Midbrain (tissue), 1 donor: Measurements from ENCODE around the gene MDP1.
"Not testable (repeated sequence)": the region's sequence is repeated elsewhere in the genome, so short reads cannot be mapped to it uniquely, and the experiment has no call there.

Experiments used
- DNase-seq: peaks from one replicate; lab custom pipeline; 2025; lab: John Stamatoyannopoulos, UW

MDP1 gene

DNA sequence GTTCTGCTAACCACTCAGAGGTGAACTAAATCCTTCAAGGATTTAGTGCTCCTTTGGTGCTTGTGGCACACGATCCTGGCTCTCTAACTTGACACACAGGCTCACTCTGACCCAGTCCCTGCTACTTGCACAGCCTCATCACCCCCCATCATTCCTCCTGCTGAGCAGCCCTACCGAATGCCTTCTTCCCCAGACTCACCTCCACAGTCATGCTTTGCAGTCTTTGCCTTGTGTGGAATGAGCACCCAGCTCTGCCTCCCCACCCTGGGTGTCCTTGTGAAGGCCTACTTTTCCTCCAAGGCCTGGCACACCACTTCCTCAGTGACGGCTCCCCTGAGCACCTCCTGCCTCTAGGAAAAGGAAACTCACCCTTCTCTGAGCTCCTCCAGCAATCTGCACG, 34.5 kb upstream of the MDP1 start:
- no peak for DNase-seq

DNA sequence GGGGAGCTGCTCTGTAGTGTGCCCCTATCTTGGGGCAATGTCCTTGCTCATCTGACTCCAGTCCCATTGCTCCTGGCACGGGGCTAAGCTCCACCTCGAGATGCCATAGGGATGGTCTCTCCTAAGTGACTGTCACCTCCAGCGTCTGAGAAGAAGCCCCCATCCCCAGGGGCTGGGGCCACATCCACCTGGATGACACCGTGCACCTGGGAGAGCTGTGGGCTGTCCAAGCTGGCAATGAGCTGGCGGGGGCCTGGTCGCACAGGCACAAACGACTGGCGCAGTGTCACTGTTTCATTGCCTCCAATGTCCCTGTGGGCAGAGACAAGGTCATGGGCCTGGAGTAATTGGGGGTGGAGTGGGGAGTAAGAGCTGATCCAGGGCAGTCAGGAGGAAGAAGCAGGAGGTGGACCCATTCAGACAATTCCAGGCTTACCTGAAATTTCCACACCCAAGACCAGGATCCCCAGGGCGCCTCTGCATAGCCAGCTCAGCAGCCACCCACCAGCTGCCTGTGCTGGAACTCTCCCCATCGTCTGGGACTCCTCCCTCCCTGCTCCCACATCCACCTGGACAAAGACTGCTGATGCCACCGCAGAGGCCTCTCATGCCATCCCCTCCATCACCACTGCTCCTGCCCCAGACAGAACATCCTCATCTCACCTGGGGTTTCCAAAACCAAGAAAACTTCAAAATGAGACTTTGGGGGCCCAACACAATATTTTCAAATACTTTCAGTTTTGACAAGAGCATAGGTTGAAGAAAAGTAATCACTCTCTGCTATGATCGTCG, 33.6 kb upstream of the MDP1 start:
- DNase-seq, result no peak

DNA sequence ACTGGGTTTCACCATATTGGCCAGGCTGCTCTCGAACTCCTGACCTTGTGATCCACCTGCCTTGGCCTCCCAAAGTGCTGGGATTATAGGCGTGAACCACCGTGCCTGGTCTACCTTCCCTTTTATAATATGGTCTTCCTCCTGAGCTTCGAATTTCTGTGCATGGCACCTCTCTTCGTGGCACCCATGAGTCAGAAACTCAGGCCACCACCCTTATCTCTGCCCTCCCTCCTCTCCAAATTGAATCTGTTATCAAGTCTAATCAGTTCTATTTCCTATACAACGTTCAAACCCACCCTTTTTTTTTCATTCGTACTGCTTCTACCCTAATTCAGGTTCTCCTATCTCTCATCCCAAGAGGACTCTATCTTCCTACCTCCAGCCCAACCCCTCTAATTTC, 31.6 kb upstream of the MDP1 start:
- DNase-seq, result no peak

DNA sequence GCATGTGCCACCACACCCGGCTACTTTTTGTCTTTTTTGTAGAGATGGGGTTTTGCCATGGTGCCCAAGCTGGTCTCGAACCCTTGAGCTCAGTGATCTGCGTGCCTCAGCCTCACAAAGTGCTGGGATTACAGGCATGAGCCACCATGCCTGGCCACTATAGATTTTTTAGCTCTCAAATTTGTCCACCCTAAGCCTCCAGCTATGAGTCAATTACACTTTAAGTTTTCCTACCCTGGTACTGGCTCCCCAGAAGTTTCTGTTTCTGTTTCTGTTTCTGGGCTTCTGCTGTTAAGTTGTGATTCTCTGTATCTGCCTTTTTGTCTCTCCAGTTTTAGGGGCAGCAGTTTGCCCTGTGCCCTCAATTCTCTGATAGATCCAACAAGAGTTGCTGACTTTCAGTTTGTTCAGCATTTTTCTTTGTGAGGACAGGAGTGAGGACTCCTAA, 30.9 kb upstream of the MDP1 start:
- no peak for DNase-seq

DNA sequence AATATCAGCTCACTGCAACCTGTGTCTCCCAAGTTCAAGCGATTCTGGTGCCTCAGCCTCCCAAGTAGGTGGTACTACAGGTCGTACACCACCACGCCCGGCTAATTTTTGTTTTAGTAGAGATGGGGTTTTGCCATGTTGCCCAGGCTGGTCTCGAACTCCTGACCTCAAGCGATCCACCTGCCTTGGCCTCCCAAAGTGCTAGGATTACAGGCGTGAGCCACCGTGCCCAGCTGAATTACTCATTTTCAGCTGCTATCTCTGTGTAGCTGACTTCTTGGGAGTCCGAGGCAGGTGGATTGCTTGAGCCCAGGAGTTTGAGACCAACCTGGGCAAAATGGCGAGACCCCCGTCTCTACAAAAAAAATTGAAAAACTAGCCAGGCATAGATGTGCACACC, 29.5 kb upstream of the MDP1 start:
- not testable (repeated sequence) for DNase-seq

DNA sequence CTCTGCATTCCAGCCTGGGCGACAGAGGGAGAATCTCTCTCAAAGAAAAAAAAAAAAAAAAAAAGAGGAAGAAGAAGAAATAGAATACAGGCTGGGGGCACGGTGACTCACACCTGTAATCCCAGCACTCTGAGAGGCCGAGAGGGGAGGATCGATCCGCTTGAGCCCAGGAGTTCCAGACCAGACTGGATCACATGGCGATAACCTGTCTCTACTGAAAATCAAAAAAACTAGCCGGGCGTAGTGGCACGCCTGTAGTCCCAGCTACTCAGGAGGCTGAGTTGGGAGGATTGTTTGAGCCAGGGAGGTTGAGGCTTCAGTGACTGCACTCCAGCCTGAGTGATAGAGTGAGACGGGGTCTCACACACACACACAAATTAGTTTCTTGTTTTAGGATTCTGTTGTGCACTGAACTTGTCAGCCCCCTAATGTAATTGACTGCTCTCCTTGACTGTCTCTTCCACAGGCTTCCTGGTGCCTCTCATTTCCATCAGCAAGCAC, 27.5 kb upstream of the MDP1 start:
- no peak for DNase-seq

DNA sequence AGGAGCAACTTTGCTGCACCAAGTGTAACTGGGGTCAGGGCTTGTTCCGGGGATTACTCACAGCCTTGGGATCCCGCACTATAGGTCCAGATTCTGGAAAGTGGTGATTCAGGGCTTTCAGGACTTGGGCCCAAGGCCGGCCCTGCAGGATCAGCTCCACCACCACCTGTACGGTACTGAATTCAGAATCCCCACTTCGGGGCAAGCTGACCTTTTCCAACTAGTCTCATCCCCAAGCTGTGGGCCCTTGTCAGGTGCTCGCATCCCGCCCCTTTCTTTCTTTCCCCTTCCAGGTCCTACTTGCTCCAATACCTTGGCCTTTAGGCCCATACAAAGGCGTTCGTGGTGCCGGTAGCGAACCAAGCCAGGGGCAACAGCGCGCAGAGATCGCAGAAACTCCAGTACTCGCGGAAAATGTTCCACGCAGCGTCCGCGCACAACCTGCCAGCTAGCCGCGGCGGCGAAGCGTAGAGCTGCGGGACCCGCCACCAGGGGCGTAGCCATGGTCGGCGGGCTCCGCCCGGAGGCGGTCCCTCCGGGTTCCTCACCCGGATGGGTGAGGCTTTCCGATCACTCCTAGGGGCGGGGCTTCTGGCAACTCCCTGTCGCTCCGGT, 26.1 kb upstream of the MDP1 start:
- DNase-seq, result peak; percentile 95

DNA sequence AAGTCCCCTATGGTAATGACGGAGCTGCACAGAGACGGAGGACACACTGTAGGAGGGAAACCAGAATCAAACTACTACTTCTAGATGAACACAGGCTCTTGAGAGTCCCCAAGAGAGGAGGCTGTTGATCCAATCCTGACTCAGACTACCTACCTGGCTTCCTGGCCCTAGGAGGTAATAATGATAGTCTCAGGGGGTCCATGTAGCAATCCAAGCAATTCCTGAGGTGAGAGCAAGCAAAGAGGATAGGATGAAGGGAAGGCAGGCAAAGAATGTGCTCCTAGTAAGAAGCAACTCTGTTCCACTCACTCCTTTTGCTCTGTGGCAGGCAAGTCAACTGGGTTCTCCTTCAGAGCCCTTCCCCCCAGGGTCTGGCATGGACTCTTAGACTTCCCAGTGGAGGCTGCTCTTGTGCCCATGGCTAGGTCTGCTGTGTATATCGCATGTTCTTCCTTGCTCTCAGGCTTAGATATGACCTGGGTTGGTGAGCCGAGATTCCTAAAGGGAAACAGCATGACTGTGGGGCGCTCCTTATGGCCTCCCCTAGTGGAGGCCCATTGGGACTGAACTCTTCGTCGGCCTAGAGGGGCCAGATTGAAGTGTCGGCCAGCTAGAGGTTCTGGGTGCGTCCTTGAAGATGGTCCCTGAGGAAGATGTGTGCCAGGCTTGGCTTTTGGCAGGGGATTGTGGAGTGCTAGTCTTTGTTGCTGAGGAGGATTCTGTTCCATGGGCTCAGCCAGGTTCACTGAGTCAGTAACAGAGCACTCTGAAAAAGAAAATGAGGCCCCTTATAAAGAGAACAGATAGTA, 24.4 kb upstream of the MDP1 start:
- DNase-seq, result no peak

DNA sequence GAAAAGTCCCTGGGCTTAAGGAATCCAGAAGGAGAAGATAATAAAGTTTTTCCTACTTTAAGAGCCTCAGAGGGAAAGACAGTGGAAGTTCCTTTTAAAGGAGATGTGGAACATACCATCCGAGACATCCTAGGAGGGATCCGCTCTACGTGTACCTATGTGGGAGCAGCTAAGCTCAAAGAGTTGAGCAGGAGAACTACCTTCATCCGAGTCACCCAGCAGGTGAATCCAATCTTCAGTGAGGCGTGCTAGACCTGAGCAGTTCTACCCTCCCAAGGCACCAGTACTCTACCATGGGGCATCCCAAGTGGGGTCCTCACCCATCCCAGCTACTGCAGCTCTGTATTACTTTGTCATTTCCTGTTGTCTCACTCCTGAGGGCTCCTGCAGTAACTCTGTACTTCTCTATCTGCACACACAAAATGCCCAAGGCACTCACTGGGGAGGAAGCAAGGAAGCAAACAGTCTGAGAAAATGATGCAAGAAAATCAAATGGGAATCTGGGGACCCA, 22.7 kb upstream of the MDP1 start:
- no peak for DNase-seq

DNA sequence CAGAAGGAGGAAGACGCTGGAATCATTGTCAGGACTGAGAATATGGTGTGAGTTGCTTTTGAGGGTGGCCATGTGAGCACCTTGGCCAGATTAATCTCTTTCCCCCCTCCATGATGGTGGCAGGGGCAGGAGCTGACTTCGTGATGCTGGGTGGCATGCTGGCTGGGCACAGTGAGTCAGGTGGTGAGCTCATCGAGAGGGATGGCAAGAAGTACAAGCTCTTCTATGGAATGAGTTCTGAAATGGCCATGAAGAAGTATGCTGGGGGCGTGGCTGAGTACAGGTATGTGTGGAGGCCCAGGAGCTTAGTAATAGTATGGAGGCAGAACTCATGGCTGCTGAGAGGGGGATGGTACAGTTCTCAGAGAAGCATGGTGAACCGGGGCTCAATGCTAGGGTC, 22.3 kb upstream of the MDP1 start:
- no peak for DNase-seq

DNA sequence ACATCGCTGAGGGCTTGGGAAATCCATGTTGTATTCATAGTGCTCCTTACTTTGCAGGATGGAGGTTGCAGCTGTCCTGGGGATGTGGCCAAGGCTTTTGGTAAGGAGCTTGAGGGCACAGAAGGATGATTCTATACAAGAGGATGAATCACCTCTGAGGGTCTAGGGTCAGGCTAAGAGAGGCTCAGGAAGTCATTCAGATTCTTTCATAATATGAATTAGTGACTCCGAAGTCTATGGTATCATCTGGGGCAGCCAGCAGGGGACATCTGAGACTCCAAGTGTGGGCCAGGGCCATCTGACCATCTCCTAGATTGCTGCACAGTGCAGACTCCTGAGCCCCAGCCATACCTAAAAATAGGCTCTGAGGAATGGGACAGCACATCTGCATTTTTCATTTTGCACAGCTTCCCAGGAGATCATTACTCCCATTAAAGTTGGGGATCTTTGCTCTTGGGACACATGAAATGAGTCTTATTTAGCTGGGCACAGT, 21.6 kb upstream of the MDP1 start:
- no peak for DNase-seq

DNA sequence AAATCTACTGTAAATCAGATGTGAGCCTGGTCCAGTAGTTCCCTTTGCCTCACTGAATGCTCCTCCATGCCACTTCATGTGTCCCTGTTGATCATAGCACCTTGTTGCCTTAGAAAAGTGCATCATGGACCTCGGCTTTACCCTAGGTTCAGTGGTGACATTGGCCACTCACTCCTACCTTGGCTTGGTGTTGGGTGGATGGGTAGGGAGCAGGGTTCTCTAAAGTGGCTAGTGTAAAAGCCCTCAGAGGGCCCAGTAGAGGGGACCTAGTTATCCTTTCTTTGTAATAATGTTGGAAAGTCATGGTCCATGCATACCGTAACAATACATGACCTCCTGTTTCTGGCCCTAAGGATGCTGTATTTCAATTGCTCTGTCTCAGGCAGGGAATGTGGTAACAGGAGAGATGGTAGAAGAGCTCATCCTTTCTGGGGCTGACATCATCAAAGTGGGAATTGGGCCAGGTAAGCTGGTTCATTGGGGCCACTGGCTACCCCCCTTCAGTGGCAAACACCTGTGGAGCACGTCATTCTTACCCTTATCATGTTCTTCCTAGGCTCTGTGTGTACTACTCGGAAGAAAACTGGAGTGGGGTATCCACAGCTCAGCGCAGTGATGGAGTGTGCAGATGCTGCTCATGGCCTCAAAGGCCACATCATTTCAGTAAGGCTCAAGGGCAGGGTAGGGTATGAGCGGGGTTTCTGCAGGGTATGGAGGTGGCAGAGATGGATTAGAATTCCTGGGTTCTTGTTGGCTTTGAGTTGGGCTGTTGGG, 21.0 kb upstream of the MDP1 start:
- no peak for DNase-seq

DNA sequence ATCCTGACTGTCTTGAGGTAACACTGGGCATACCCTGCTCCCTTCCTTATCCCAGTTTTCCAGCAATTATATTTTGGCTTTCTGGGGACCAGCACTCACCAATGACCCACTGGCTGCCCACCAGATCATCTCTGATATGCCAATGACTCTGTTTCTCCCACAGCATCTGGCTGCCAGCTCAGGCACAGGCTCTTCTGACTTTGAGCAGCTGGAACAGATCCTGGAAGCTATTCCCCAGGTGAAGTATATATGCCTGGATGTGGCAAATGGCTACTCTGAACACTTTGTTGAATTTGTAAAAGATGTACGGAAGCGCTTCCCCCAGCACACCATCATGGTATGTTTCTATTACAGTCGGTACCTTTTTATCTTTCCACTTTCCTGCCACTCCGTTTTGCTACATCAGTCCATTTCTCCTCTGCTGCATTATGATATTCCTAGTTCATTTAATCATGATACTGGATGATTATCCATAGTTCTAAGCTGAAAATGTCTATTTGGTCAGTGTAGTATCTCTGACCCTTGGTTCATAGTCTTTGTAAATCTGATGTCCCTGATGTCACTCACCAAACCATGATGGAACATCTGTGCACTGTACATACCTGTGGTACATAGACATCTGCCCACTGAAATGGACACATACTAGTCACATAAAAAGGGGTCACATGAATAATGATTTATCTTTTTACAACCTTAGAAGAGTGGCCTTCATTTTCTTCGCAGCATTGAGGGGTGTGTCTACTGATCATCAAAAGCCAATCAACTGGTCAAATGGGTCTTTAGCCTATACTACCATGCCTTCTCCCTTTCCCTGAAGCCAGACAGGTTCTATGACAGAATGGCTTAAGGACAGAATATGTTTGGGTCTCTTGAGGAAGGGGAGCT, 20.2 kb upstream of the MDP1 start:
- DNase-seq, result no peak

DNA sequence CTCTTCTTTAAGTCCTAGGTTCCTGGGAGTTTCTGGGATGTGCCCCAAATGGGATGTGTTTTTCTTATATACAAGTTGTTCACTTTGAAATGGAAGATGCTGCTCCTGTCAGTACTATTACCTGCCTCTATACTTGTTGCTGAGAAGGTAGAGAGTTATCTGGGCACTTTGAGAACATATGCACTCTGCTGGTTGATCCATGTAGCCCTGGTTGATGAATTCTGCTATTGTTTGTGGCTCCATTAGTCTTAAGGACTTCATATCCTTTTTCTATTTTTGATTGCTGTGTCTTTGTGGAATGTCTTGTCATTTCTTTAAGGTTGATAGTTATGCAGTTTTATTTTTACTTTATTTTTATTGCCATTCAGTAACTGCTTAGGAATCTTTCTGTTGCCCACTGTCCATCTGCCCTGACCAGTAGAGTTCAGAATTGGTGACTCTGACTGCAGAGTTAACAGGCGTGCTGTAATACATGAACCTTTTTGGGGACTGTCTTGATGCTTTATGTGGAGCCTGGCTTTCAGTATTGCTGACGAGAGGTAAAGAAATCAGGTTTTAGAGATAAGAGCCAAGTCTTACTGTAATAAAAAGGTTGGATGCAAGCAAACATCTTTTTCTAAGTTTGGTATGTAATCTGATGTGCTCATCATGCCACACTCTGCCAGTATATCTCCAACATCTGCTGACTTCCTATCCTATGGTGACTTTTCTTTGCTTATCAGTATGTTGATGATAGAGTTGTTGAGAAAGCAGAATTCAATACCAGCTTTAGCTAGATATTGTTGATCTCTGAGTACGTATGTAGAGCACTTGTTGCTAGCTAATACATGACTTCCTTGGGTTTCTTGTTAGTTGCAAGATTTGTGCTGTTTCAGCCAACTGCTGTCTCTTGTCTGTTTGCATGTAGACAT, 18.5 kb upstream of the MDP1 start:
- no peak for DNase-seq

DNA sequence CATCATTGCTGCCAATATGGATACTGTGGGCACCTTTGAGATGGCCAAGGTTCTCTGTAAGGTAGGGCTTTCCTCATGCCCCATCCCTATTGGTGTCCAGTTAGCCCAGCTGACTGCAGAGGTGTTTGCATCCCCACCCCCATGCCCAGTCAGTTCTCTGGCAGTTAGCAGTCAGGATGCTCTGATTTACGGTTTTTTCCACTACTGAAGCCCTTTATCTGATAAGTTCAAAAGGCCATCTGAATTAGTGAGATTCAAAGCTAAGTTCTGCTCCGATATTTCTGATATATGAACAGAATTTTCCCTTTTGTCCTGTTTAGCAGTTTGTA, 17.6 kb upstream of the MDP1 start:
- no peak for DNase-seq

DNA sequence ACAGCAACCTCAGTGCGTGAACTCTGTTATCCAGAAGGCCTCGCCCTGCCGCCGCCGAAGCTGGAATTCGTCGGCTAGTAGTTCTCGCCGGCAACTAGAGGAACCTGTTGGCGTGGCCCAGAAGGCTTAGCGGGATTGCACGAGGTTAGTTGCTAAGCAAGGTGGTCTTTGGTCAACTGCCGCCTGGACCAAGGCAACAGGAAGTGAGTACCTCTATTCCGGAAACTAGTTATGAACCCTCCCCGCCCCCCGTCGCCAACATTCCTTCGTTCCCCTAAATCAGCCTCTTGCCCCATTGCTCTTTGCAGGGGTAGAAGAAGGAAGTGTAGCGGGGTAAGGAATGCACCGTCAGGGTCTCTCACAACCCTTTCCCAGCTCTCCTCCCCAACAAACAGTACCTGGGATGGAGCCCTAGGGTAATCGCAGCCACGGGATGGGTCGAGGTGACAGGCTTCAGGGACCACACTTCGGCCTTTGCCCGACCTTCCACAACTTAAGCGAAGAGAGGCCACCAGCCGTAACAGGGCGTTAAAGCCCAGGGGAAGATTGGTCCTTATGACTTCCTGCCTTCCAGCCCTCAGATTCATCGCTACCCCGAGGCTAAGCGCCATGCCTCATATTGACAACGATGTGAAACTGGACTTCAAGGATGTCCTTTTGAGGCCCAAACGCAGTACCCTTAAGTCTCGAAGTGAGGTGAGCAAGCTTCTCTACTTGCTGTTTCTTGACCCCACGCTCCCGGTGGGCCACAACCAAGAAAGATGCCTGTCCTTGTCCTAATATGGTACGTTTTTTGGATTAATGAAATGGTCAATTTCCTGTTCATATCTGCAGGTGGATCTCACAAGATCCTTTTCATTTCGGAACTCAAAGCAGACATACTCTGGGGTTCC, 17.0 kb upstream of the MDP1 start, which contains the start of gene GMPR2:
Gene GMPR2, plus strand, starts transcription at position 285 of the 893 bp plus-strand sequence. Its CDS starts 325 bp downstream, at position 610.
- DNase-seq, result peak; percentile 86

DNA sequence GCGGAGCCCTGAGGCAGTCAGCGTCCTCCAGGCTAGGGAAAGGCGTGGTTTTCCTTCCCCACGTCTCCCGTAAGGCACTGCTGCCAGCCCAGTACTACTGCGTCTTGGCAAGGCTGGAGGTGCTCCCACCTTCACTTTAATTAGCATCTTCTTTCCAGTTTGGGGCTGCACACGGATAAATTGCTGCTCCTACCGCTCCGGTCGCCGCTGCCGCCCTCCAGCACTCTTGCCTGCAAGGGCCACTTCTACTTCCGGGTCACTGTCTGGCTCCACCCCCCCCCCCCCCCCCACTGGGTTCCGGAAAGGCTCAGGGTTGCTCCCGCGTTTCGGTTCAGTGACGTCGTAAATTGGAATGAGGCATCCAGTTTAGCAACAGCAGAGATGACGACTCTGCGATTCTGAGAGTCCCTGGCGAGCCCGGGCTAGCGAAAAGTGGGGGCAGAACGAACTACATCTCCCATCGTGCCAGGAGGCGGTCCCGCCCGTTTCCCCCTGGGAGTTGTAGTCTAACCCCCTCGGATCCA, 16.3 kb upstream of the MDP1 start, which contains the start of gene NEDD8:
Gene NEDD8, minus strand, starts transcription at position 247 of the 524 bp plus-strand sequence. Its CDS starts 100 bp downstream, at position 147.
- DNase-seq, result peak; percentile 98
